Measurements from ENCODE around the gene TRIM49D1.
"Not testable (repeated sequence)": the region's sequence is repeated elsewhere in the genome, so short reads cannot be mapped to it uniquely, and the experiment has no call there.

TRIM49D1 gene, protein sequence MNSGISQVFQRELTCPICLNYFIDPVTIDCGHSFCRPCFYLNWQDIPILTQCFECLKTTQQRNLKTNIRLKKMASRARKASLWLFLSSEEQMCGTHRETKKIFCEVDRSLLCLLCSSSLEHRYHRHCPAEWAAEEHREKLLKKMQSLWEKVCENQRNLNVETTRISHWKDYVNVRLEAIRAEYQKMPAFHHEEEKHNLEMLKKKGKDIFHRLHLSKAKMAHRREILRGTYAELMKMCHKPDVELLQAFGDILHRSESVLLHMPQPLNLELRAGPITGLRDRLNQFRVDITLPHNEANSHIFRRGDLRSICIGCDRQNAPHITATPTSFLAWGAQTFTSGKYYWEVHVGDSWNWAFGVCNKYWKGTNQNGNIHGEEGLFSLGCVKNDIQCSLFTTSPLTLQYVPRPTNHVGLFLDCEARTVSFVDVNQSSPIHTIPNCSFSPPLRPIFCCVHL

DNA sequence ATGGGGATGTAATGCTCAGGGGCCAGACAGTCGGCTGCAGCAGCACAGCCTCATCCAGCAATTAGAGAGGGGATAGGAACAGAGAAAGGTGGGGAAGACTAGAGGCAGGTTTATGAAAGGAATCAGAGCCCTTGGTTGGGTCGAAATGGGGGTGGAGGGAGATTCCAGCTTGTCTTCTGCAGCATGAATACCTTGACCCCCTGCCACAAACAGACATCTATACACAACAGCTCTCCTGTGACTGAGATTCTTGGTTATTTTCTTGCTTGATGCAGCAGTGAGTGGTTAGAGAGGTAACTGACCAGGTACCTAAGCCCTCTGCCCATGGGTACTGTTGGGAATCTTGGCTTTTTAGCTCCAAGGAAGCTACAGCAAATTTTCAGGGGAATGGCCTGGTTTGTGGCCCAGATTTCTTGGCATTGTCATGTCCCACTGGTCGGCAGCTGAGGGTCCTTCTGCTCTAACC, at the start of gene TRIM49D1:
TRIM49D1 (minus strand) TSS at position 51 of the 466 bp plus-strand sequence. CDS start 4,535 bp downstream, outside the sequence.
- DNase-seq, result no peak

- DNase-seq, result not testable (repeated sequence)
Observed at GRCh38 chr11:89965737-89966136, 43.7 kb upstream of the TRIM49D1 start, which contains the start of gene TRIM64. Gene TRIM64 (plus strand): TSS chr11:89966037. CDS start chr11:89968504, 2,467 bp downstream.

GRCh38 chr11:89960833-89961232, 38.8 kb upstream of the TRIM49D1 start:
- not testable (repeated sequence) for DNase-seq

GRCh38 chr11:89923764-89924163, 1.7 kb upstream of the TRIM49D1 start, which contains the start of gene TRIM49D2:
Gene TRIM49D2 (plus strand): TSS chr11:89924064. CDS start chr11:89926762, 2,698 bp downstream.
- DNase-seq, result not testable (repeated sequence)

- not testable (repeated sequence) for DNase-seq
Observed at GRCh38 chr11:89900809-89901208, 21.2 kb downstream of the TRIM49D1 start.

DNA sequence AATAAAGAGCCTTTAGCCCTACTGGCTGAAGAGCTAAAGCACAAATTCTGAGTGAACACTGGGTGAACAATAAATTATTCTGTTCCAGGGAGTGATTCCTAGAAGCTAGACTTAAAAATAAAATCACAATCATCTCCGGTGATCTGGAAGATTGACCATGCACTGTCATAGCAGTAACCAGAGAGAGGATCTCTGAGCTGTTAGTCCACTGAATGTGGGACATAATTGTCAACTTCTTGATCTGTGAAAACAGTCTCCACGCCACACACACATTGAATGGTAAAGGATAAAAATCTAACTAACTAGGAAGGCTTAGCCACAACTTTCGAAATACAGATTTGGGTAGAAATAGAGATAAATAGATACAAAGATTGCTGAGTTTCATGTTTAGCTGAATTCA, 28.8 kb downstream of the TRIM49D1 start:
- not testable (repeated sequence) for DNase-seq

DNA sequence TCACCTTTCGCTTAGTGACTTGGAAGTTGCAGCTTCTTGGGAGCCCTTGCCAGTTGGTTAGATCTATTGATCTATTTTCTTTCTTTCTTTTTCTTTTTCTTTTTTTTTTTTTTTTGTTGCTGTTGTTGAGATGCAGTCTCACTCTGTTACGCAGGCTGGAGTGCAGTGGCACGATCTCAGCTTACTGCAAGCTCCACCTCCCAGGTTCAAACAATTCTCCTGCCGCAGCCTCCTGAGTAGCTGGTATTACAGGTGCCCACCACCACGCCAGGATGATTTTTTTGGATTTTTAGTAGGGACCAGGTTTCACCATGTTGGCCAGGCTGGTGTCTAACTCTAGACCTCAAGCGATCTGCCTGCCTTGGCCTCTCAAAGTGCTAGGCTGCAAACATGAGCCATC, 44.5 kb downstream of the TRIM49D1 start:
- DNase-seq, result not testable (repeated sequence)

- DNase-seq, result not testable (repeated sequence)
Observed at GRCh38 chr11:89872588-89872987, 49.5 kb downstream of the TRIM49D1 start.

GRCh38 chr11:89865223-89865622, 56.8 kb downstream of the TRIM49D1 start:
- DNase-seq, result not testable (repeated sequence)

GRCh38 chr11:89863906-89864704, 57.9 kb downstream of the TRIM49D1 start:
- not testable (repeated sequence) for DNase-seq
